ENCODE data around the gene SLC44A3. TPM values are rescaled to one million over a fixed set of nuclear protein-coding genes. Genes with fewer than 3 reads are reported as not detected.

SLC44A3 gene
- total and polyA plus RNA-seq, 8 donors, result 3.1 to 80.3 (median 12.0) TPM; not detected in 1

DNA sequence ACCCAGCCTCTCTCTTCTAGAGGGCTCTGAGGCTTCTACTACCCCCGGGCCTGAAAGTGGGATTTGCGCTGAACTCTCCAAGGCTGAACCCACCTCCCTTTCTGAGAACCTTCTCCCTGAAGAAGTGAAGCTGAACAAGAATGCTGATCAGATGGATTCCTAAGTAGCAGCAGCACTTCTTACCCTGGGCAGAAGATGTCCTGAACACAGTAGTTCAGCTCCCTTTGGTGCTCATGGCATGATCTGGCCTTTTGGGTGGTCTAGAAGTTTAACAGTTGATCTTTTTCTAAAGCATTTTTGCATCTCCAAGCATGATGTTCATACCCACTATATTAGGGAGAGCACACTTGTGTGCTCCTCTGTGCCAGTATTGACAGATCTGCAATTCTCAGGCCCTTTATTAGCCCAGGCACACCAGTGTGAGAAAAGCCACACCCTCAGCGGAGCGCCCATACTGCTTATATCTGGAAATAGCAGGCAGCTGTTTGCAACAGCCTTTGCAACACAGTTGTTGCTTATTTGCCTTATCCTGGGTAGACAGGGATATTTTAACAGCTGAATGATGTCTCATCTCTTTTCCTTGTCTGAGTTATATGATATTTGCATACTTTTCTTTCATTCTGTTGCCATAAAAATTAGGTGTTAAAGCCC is 72.6 kb downstream of the SLC44A3 start:
- DNase-seq, result peak in 1 of 2 donors; percentile 25

DNA sequence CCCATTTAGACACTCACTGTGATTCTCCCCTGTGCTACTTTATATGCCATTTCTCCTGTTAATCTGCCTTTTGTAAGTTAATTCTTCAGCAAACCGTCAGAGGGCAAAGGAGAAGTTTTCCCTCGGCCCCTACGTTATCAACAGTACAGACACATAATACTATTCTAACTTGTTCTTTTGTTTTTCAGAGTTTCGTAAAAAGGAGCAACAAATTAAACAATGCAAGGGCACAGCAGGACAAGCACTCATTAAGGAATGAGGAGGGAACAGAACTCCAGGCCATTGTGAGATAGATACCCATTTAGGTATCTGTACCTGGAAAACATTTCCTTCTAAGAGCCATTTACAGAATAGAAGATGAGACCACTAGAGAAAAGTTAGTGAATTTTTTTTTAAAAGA is 74.5 kb downstream of the SLC44A3 start:
- intact Hi-C loops (cut with DNase I; ENCODE audit: low total_unique reads), result no loop called here
- peaks cover 0 to 35% (median 18%) of the 10 kb centered on the region in 4 donors for H3K4me1 ChIP-seq
- no peak overlapping the region for H3K4me3 ChIP-seq
- DNase-seq, result no peak
- H3K27me3 ChIP-seq, result no peaks in the 10 kb centered on the region
- TF ChIP-seq POLR2AphosphoS5 (IDR thresholded peaks at IDR 0.05) (no peak), POLR2A (IDR thresholded peaks at IDR 0.05) (no peak), EP300 (IDR thresholded peaks at IDR 0.05) (no peak)
- TF ChIP-seq, protein P1, sequence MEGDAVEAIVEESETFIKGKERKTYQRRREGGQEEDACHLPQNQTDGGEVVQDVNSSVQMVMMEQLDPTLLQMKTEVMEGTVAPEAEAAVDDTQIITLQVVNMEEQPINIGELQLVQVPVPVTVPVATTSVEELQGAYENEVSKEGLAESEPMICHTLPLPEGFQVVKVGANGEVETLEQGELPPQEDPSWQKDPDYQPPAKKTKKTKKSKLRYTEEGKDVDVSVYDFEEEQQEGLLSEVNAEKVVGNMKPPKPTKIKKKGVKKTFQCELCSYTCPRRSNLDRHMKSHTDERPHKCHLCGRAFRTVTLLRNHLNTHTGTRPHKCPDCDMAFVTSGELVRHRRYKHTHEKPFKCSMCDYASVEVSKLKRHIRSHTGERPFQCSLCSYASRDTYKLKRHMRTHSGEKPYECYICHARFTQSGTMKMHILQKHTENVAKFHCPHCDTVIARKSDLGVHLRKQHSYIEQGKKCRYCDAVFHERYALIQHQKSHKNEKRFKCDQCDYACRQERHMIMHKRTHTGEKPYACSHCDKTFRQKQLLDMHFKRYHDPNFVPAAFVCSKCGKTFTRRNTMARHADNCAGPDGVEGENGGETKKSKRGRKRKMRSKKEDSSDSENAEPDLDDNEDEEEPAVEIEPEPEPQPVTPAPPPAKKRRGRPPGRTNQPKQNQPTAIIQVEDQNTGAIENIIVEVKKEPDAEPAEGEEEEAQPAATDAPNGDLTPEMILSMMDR (IDR thresholded peaks at IDR 0.05), result no peak
- 35 to 74% (median 47%) methylated on average over 4 of the region's 4 CpGs for WGBS, 5 donors
- H3K9me3 ChIP-seq, result no peaks in the 10 kb centered on the region
- peaks cover 18 to 98% (median 84%) of the 10 kb centered on the region in 4 donors for H3K36me3 ChIP-seq
- no peak overlapping the region for H3K27ac ChIP-seq

More for the DNA sequence above, 72.6 kb downstream of the SLC44A3 start:
- intact Hi-C loops (cut with DNase I; ENCODE audit: low total_unique reads), result no loop called here
- H3K9me3 ChIP-seq, result no peaks in the 10 kb centered on the region
- no peak overlapping the region for H3K4me3 ChIP-seq
- H3K27ac ChIP-seq, result no peak overlapping the region
- H3K36me3 ChIP-seq, result peaks cover 6 to 83% (median 66%) of the 10 kb centered on the region in 4 donors
- no peaks in the 10 kb centered on the region for H3K27me3 ChIP-seq
- TF ChIP-seq EP300 (IDR thresholded peaks at IDR 0.05) (no peak), POLR2AphosphoS5 (IDR thresholded peaks at IDR 0.05) (no peak)
- TF ChIP-seq, protein P1 (IDR thresholded peaks at IDR 0.05), result no peak
- H3K4me1 ChIP-seq, result peaks cover 0 to 17% (median 6%) of the 10 kb centered on the region in 4 donors
- WGBS, 5 donors, result 80 to 99% (median 93%) methylated on average over 4 of the region's 4 CpGs

DNA sequence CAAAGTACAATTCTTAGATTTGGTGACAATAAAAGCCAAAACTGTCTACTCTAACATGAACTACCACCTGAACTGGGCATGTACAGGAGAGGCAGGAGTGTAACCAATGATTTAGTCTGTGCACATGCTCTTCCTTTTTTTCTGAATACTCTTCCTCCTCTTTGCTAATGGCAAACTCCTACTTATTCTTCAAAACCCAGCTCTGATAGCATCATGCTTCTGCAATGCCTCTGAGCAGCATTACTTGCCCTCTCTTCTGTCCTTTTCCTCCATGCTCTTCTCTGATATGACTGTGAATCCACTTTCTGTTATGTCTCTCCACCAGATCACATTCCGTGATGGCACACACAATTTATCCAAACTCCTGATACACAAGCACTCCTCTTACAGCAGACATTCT is 75.4 kb downstream of the SLC44A3 start:
- Histone ChIP-seq H3K4me1 (peaks cover 0 to 44% (median 26%) of the 10 kb centered on the region in 4 donors), H3K27me3 (no peaks in the 10 kb centered on the region), H3K9me3 (no peaks in the 10 kb centered on the region), H3K4me3 (no peak overlapping the region), H3K27ac (no peak overlapping the region), H3K36me3 (peaks cover 21 to 99% (median 88%) of the 10 kb centered on the region in 4 donors)
- WGBS, 5 donors, result 86 to 95% (median 93%) methylated on average over 1 of the region's 1 CpG
- TF ChIP-seq, protein P1 (IDR thresholded peaks at IDR 0.05), result no peak
- no peak for TF ChIP-seq POLR2A (IDR thresholded peaks at IDR 0.05)
- intact Hi-C loops (cut with DNase I; ENCODE audit: low total_unique reads), result no loop called here
- no peak for DNase-seq

DNA sequence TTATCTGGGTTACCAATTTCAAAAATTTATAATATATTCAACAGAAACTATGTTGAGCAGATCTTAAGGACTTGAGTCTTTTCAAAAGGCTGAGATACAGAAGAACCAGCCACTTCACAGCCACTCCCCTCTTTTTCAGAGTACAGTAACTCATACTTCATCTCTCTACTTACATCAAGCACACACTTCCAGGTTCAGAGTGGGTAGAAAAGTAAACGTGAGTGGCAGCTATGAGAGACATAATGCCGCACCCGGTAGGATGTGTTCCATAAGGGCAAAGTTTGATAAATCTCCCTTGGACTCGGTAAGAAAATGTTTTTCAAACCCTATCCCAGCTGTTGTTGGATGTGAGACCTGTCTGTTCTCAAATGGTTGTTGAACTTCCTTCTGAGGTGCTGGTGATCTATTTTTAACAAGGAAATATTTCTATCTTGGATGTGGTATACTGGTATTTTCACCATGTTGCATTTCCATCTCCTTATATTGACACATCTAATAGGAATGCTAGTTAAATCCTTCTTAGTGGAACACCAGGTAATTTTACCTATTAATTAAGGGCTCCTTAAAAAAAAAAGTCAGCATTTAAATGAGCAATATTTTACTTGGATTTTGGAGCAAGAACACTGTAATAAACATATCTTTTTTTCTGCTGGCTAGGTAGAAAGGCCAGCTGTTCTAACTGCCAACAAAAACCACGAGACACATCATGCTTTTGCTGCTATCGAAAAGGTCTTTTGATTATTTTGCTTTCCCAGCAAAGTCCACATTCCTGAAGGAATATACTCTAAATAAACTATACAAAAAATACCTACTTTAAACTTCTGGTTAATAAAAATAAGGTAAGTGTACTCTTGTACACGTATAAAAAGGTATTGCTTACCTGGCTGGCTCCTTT is 78.6 kb downstream of the SLC44A3 start:
- peak overlapping the region in 2 of 5 donors; percentile 11 to 65 for H3K27ac ChIP-seq
- WGBS, 5 donors, result 41 to 65% (median 49%) methylated on average over 7 of the region's 7 CpGs

More for the DNA sequence above, 78.6 kb downstream of the SLC44A3 start:
- H3K36me3 ChIP-seq, result peaks cover 25 to 94% (median 78%) of the 10 kb centered on the region in 4 donors
- H3K27me3 ChIP-seq, result no peaks in the 10 kb centered on the region
- TF ChIP-seq, protein P1 (IDR thresholded peaks at IDR 0.05), result no peak
- TF ChIP-seq POLR2A (IDR thresholded peaks at IDR 0.05), result no peak
- no peak for TF ChIP-seq EP300 (IDR thresholded peaks at IDR 0.05)
- no peak for TF ChIP-seq POLR2AphosphoS5 (IDR thresholded peaks at IDR 0.05)
- H3K9me3 ChIP-seq, result no peaks in the 10 kb centered on the region
- H3K4me1 ChIP-seq, result peaks cover 0 to 63% (median 40%) of the 10 kb centered on the region in 4 donors
- DNase-seq, result no peak
- H3K4me3 ChIP-seq, result no peak overlapping the region
- intact Hi-C loops (cut with DNase I; ENCODE audit: low total_unique reads), result no loop called here

Measured in stomach (tissue), 9 donors.